Liver (tissue), 9 donors: ENCODE data around the gene FNBP1L. TPM values are rescaled to one million over a fixed set of nuclear protein-coding genes. Genes with fewer than 3 reads are reported as not detected.

Source experiments
- DNase-seq: peaks from one replicate; pipeline ENCODE4 v3.0.0-alpha.2; 2017; ENCODE audit warnings: low spot score
- H3K27ac ChIP-seq, 2 donors: one replicate each; pipeline ENCODE4 v1.7.0; 2013; ENCODE audit warnings: inconsistent platforms in 2 of 2, low read length in 2 of 2, control low read depth in 1 of 2, low read depth in 1 of 2, mild to moderate bottlenecking in 1 of 2
- H3K27me3 ChIP-seq, 4 donors: one replicate each; pipeline versions ENCODE4 v1.6.1 to v1.7.0; 2013; ENCODE audit warnings: low read length in 3 of 4, inconsistent platforms in 1 of 4, mild to moderate bottlenecking in 1 of 4, moderate library complexity in 1 of 4; ENCODE audit not compliant: control insufficient read depth in 4 of 4, insufficient read depth in 4 of 4
- H3K36me3 ChIP-seq, 4 donors: one replicate each; pipeline versions ENCODE4 v1.6.1 to v1.7.0; 2013; ENCODE audit warnings: low read length in 3 of 4, mild to moderate bottlenecking in 3 of 4, low read depth in 1 of 4, moderate library complexity in 1 of 4; ENCODE audit not compliant: control insufficient read depth in 4 of 4, insufficient read depth in 3 of 4
- H3K4me1 ChIP-seq, 4 donors: one replicate each; pipeline versions ENCODE4 v1.6.1 to v1.7.0; 2013; ENCODE audit warnings: low read length in 3 of 4, mild to moderate bottlenecking in 3 of 4, moderate library complexity in 1 of 4; ENCODE audit not compliant: control insufficient read depth in 4 of 4, insufficient read depth in 4 of 4
- H3K4me3 ChIP-seq, 3 donors: one replicate each; pipeline versions ENCODE4 v1.6.1 to v1.7.0; 2013; ENCODE audit warnings: low read length in 3 of 3, control low read depth in 1 of 3, low read depth in 1 of 3, mild to moderate bottlenecking in 1 of 3
- H3K9ac ChIP-seq, 2 donors: one replicate each; pipeline ENCODE4 v1.7.0; 2013; ENCODE audit warnings: low read length in 2 of 2, mild to moderate bottlenecking in 2 of 2, moderate library complexity in 2 of 2, control low read depth in 1 of 2, low read depth in 1 of 2
- H3K9me3 ChIP-seq, 4 donors: one replicate each; pipeline versions ENCODE4 v1.6.1 to v1.7.0; 2013; ENCODE audit warnings: low read length in 3 of 4; ENCODE audit not compliant: control insufficient read depth in 4 of 4
- CTCF ChIP-seq: fragments of 150-350 bp; IDR thresholded peaks from 2 replicates; pipeline ENCODE4 v1.5.1; 2017; ENCODE audit warnings: improper control_type of control experiment, low read depth, low read length; ENCODE audit not compliant: missing input control
- EGR1 ChIP-seq, 2 donors: IDR thresholded peaks; 2 replicates each; pipeline ENCODE4 v1.6.1; 2016 to 2018; ENCODE audit warnings: antibody characterized with exemption in 2 of 2, low read depth in 2 of 2
- FOXA1 ChIP-seq: IDR thresholded peaks from 2 replicates; pipeline ENCODE4 v1.6.1; 2016; ENCODE audit warnings: antibody characterized with exemption
- FOXA2 ChIP-seq: IDR thresholded peaks from 2 replicates; pipeline ENCODE4 v1.6.1; 2016; ENCODE audit warnings: antibody characterized with exemption
- HNF4A ChIP-seq, 2 donors: conservative IDR thresholded peaks; 2 replicates each; pipeline ENCODE4 v1.6.1; 2016; ENCODE audit warnings: antibody characterized with exemption in 2 of 2, mild to moderate bottlenecking in 2 of 2
- HNF4G ChIP-seq: IDR thresholded peaks from 2 replicates; pipeline ENCODE4 v1.6.1; 2016; ENCODE audit warnings: antibody characterized with exemption
- JUND ChIP-seq, 2 donors: IDR thresholded peaks; 2 replicates each; pipeline ENCODE4 v1.6.1; 2016; ENCODE audit warnings: antibody characterized with exemption in 2 of 2
- MAX ChIP-seq: IDR thresholded peaks from 2 replicates; pipeline ENCODE4 v1.6.1; 2016; ENCODE audit warnings: antibody characterized with exemption
- NR2F2 ChIP-seq: IDR thresholded peaks from 2 replicates; pipeline ENCODE4 v1.6.1; 2016; ENCODE audit warnings: antibody characterized with exemption
- RAD21 ChIP-seq, 2 donors: IDR thresholded peaks; 2 replicates each; pipeline ENCODE4 v1.6.1; 2016; ENCODE audit warnings: antibody characterized with exemption in 2 of 2, mild to moderate bottlenecking in 2 of 2
- REST ChIP-seq: IDR thresholded peaks from 2 replicates; pipeline ENCODE4 v1.6.1; 2016; ENCODE audit warnings: antibody characterized with exemption, mild to moderate bottlenecking
- RXRA ChIP-seq, 2 donors: IDR thresholded peaks; 2 replicates each; pipeline ENCODE4 v1.6.1; 2017 to 2018; ENCODE audit warnings: antibody characterized with exemption in 2 of 2, mild to moderate bottlenecking in 1 of 2
- YY1 ChIP-seq: IDR thresholded peaks from 2 replicates; pipeline ENCODE4 v1.6.1; 2016; ENCODE audit warnings: antibody characterized with exemption, mild to moderate bottlenecking
- WGBS: extraction: QIAGEN DNeasy Blood & Tissue Kit; methylation state at CpG from one replicate; pipeline ENCODE4 v1.1.7; 2013; 5-methylcytosine and 5-hydroxymethylcytosine counted together
- polyA plus RNA-seq, 2 donors: library from polyadenylated mRNA; stranded (reverse) in 1 of 2; unstranded in 1 of 2; fragments of 200-250 nt in 1 of 2; fragments of >200 nt in 1 of 2; fragmentation: Nextera tagmentation in 1 of 2; extraction: Ambion mirVana in 1 of 2; gene quantifications; one replicate each; pipeline versions ENCODE4 v1.2.1 to v1.2.3, GENCODE V29; 2013 to 2015
- total RNA-seq, 2 donors: library from RNA; depleted of rRNA; stranded (reverse); fragments of >200 nt; gene quantifications; one replicate each; pipeline ENCODE4 v1.2.3, GENCODE V29; 2014
- donor health status: healthy.
- donor health status: healthy.
- donor health status: healthy.
- donor health status: healthy.
- donor health status: healthy.

FNBP1L gene
- total and polyA plus RNA-seq, 4 donors: 5.3 to 13.5 (median 8.9) TPM

- no peaks in the 10 kb centered on the region for H3K9me3 ChIP-seq
- H3K4me3 ChIP-seq: no peak overlapping the region
- H3K4me1 ChIP-seq: no peaks in the 10 kb centered on the region
- no peak overlapping the region for H3K27ac ChIP-seq
- H3K9ac ChIP-seq: no peak overlapping the region
- no peaks in the 10 kb centered on the region for H3K36me3 ChIP-seq
- TF ChIP-seq YY1 (no peak), CTCF (no peak), FOXA2 (no peak), JUND (IDR thresholded peaks at IDR 0.05) (no peak), RXRA (IDR thresholded peaks at IDR 0.05) (no peak), HNF4A (conservative IDR thresholded peaks at IDR 0.05) (no peak), RAD21 (IDR thresholded peaks at IDR 0.05) (no peak), REST (no peak)
- no peaks in the 10 kb centered on the region for H3K27me3 ChIP-seq
- no peak for DNase-seq
Observed at GRCh38 chr1:93489756-93490155, 41.8 kb downstream of the FNBP1L start.

- TF ChIP-seq CTCF: no peak
- H3K4me1 ChIP-seq: no peaks in the 10 kb centered on the region
- no peaks in the 10 kb centered on the region for H3K9me3 ChIP-seq
- H3K36me3 ChIP-seq: no peaks in the 10 kb centered on the region
- no peak overlapping the region for H3K27ac ChIP-seq
- DNase-seq: no peak
- no peak overlapping the region for H3K9ac ChIP-seq
- no peaks in the 10 kb centered on the region for H3K27me3 ChIP-seq
- H3K4me3 ChIP-seq: no peak overlapping the region
Observed at GRCh38 chr1:93490357-93490756, 42.4 kb downstream of the FNBP1L start.

GRCh38 chr1:93495911-93496310, 48.0 kb downstream of the FNBP1L start:
- H3K4me3 ChIP-seq: no peak overlapping the region
- whole genome bisulfite sequencing: 98% methylated on average over 1 of the region's 1 CpG
- DNase-seq: no peak
- H3K27me3 ChIP-seq: no peaks in the 10 kb centered on the region
- H3K9me3 ChIP-seq: no peaks in the 10 kb centered on the region
- H3K27ac ChIP-seq: no peak overlapping the region
- no peak for TF ChIP-seq EGR1 (IDR thresholded peaks at IDR 0.05; ENCODE audit: low read depth in 2 of 2)
- TF ChIP-seq FOXA2: no peak
- no peak for TF ChIP-seq RXRA (IDR thresholded peaks at IDR 0.05)
- TF ChIP-seq MAX: no peak
- TF ChIP-seq NR2F2: no peak
- TF ChIP-seq REST: no peak
- no peak for TF ChIP-seq FOXA1
- no peak for TF ChIP-seq HNF4A (conservative IDR thresholded peaks at IDR 0.05)
- TF ChIP-seq JUND (IDR thresholded peaks at IDR 0.05): no peak
- no peak for TF ChIP-seq HNF4G
- no peak for TF ChIP-seq RAD21 (IDR thresholded peaks at IDR 0.05)
- no peak for TF ChIP-seq CTCF
- H3K9ac ChIP-seq: no peak overlapping the region
- H3K4me1 ChIP-seq: peaks cover 3 to 15% (median 4%) of the 10 kb centered on the region in 4 donors
- no peaks in the 10 kb centered on the region for H3K36me3 ChIP-seq
